Pancreas (tissue), 10 donors: ENCODE data around the gene SPP1. TPM values are rescaled to one million over a fixed set of nuclear protein-coding genes. Genes with fewer than 3 reads are reported as not detected.
A peak's percentile ranks its signal among the peaks of the same experiment; 100 is the strongest.

Experiments used
- ATAC-seq, 4 donors: fragments of 200-7000 bp; cut with Tn5 transposase; one replicate each; pipeline versions ENCODE4 v1.8.0 to v1.9.1; 2020; ENCODE audit warnings: mild to moderate bottlenecking in 4 of 4, moderate library complexity in 4 of 4
- DNase-seq, 6 donors: peaks; one replicate each; pipeline ENCODE4 v3.0.0-alpha.2; 2020
- FAIRE-seq: peaks from 2 replicates; lab custom pipeline; 2012; peaks lifted over from hg19 to GRCh38; lab: Jason Lieb, UNC
- H3K27ac ChIP-seq, 4 donors: fragments of 200-600 bp; sonication (generic); 1 replicate in 3 of 4; 2 replicates in 1 of 4; pipeline versions ENCODE4 v1.5.0 to v1.8.0; 2020
- H3K27me3 ChIP-seq, 4 donors: fragments of 200-600 bp; one replicate each; pipeline ENCODE4 v1.8.0; 2021
- H3K36me3 ChIP-seq, 3 donors: fragments of 200-600 bp; sonication (generic) in 1 of 3; one replicate each; pipeline versions ENCODE4 v1.5.0 to v1.8.0; 2020 to 2021
- H3K4me1 ChIP-seq, 3 donors: fragments of 200-600 bp; one replicate each; pipeline ENCODE4 v1.8.0; 2021
- H3K4me3 ChIP-seq, 4 donors: fragments of 200-600 bp; sonication (generic) in 2 of 4; one replicate each; pipeline versions ENCODE4 v1.5.0 to v1.8.0; 2020 to 2021
- H3K9me3 ChIP-seq, 4 donors: fragments of 200-600 bp; one replicate each; pipeline ENCODE4 v1.8.0; 2021
- CTCF ChIP-seq, 4 donors: fragments of 200-600 bp; sonication (generic) in 3 of 4; IDR thresholded peaks; one replicate each; pipeline versions ENCODE4 v1.5.0 to v1.8.0; 2021; ENCODE audit warnings: antibody characterized with exemption in 4 of 4
- WGBS, 2 donors: extraction: QIAGEN DNeasy Blood & Tissue Kit; methylation state at CpG; one replicate each; pipeline ENCODE4 v1.1.7; 2013; 5-methylcytosine and 5-hydroxymethylcytosine counted together
- intact Hi-C, 3 donors: fragments of 100-400 bp; cut with DNase I; formaldehyde crosslinking; loops; one replicate each; pipeline versions ENCODE4 v1.11.1 to v1.14.2; 2022
- polyA plus RNA-seq, 2 donors: library from polyadenylated mRNA; stranded (reverse); fragments of 200-250 nt; gene quantifications; one replicate each; pipeline ENCODE4 v1.2.3, GENCODE V29; 2013
- total RNA-seq, 6 donors: library from RNA; stranded (reverse); fragmentation: NEBNext Ultra II Directional in 4 of 6; extraction: Animal tissue kit (Norgen Biotek cat#: 25700) in 4 of 6; gene quantifications; one replicate each; pipeline versions ENCODE4 v1.2.1 to v1.2.4, GENCODE V29; 2021 to 2023
- donor health status: healthy with polysubstance abuse.
- donor health status: DM: no; HTN: no; CAD: no; lungs with moderate emphysema.
- donor health status: DM: no; HTN: no; CAD: no.
- donor health status: control.
- donor health status: control.
- donor health status: Bipolar disorder and iron deficiency.
- donor health status: DM: yes; HTN: yes; CAD: no.
- donor health status: DM: no; HTN: no; CAD: no.
- donor health status: DM: no; HTN: no; CAD: no.
- donor health status: DM: yes; HTN: yes; CAD: no.

The SPP1 gene
- total and polyA plus RNA-seq, 8 donors = 55.4 to 1,351 (median 166) TPM

DNA sequence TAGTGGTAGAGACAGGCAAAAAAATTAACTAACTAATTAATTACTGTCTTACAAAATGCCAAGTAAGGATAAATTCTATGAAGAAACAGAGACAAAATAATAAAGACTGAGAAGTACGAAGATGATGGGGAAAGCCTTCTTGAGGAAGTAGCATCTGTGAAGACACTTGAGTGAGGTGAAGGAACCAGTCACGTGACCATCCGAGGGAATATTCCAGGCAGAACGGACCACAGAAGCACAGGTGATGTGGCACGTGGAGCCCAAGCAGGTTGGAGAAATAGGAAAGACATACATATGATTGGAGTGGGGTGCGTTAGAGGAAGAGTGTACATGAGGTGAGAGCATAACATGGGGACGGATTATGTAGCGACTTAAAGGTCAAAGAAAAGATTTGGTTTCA lies 30.5 kb upstream of the SPP1 start:
- intact Hi-C loops = no loop called here
- no peaks in the 10 kb centered on the region for H3K36me3 ChIP-seq
- DNase-seq (no peak), FAIRE-seq (no peak), ATAC-seq (no peak)
- H3K27me3 ChIP-seq = no peaks in the 10 kb centered on the region
- H3K4me3 ChIP-seq = no peak overlapping the region
- no peak for TF ChIP-seq CTCF (IDR thresholded peaks at IDR 0.05)
- WGBS, 2 donors = 84 to 90% methylated on average over 8 of the region's 8 CpGs
- no peak overlapping the region for H3K27ac ChIP-seq
- peaks cover 0 to 7% (median 0%) of the 10 kb centered on the region in 3 donors for H3K4me1 ChIP-seq
- H3K9me3 ChIP-seq = no peaks in the 10 kb centered on the region

DNA sequence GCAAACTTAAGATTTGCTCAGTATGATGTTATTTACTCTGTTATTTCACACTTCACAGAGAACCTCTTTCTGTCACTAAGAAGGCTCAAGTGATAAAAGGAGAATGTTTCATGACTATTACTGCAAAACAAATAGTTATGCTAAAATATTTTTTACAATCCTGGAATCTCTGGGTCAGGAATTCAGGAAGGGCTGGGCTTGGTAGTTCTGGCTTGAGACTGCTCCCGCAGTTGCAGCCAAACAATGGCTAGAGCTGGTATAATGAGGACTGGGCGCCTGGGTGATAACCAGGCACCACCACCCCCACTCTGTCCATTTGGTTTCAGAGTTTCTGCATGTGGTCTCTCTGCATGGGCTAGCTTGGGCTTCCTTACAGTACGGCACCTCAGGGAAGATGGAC lies 28.7 kb upstream of the SPP1 start:
- TF ChIP-seq CTCF (IDR thresholded peaks at IDR 0.05) = no peak
- no peak overlapping the region for H3K27ac ChIP-seq
- no peak overlapping the region for H3K4me3 ChIP-seq
- H3K36me3 ChIP-seq = no peaks in the 10 kb centered on the region
- peaks cover 0 to 20% (median 0%) of the 10 kb centered on the region in 3 donors for H3K4me1 ChIP-seq
- no peaks in the 10 kb centered on the region for H3K9me3 ChIP-seq
- H3K27me3 ChIP-seq = no peaks in the 10 kb centered on the region
- DNase-seq (no peak), ATAC-seq (no peak), FAIRE-seq (no peak)
- intact Hi-C loops = no loop called here
- 86 to 93% methylated on average over 3 of the region's 3 CpGs for whole genome bisulfite sequencing, 2 donors

- intact Hi-C loops = no loop called here
- no peak overlapping the region for H3K4me3 ChIP-seq
- no peaks in the 10 kb centered on the region for H3K9me3 ChIP-seq
- H3K4me1 ChIP-seq = peaks cover 0 to 20% (median 0%) of the 10 kb centered on the region in 3 donors
- no peak overlapping the region for H3K27ac ChIP-seq
- H3K36me3 ChIP-seq = no peaks in the 10 kb centered on the region
- ATAC-seq (no peak), DNase-seq (no peak), FAIRE-seq (no peak)
- H3K27me3 ChIP-seq = no peaks in the 10 kb centered on the region
- WGBS, 2 donors = 68 to 86% methylated on average over 6 of the region's 6 CpGs
- no peak for TF ChIP-seq CTCF (IDR thresholded peaks at IDR 0.05)
These were observed 27.9 kb upstream of the SPP1 start for GRCh38 chr4:87947381-87948160.

GRCh38 chr4:87949961-87950360 lies 25.6 kb upstream of the SPP1 start:
- intact Hi-C loops = no loop called here
- H3K27me3 ChIP-seq = no peaks in the 10 kb centered on the region
- 15 to 41% methylated on average over 1 of the region's 1 CpG for WGBS, 2 donors
- ATAC-seq = peak; percentile 71 to 99 (median 92)
- H3K27ac ChIP-seq = peak overlapping the region in 3 of 4 donors; percentile 13 to 62 (median 43)
- H3K36me3 ChIP-seq = no peaks in the 10 kb centered on the region
- no peak overlapping the region for H3K4me3 ChIP-seq
- TF ChIP-seq CTCF (IDR thresholded peaks at IDR 0.05) = no peak
- no peaks in the 10 kb centered on the region for H3K9me3 ChIP-seq
- peak in 2 of 6 donors; percentile 39 to 54 for DNase-seq
- H3K4me1 ChIP-seq = peaks cover 0 to 20% (median 0%) of the 10 kb centered on the region in 3 donors
- FAIRE-seq = peak; percentile 5

DNA sequence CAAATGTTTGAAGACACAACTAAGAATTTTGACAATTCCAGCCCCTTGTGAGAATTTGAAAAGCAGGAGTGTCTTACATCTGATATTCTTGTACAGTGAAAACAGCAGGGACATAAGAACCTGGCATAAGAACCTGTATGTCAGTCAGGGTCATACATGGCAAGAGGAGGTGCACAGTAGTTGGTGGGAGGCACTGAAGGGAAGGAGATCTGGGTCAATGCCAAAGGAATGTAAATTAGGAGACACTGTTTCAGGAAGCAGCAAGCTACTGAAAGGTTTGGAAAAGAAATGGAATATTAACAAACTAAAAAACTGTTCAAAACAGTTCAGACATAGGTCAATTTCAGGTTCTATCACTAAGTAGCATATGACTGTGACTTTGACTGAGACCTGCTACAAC lies 25.0 kb upstream of the SPP1 start:
- peaks cover 0 to 20% (median 0%) of the 10 kb centered on the region in 3 donors for H3K4me1 ChIP-seq
- intact Hi-C loops = no loop called here
- DNase-seq (no peak), ATAC-seq (peak in 3 of 4 donors; percentile 26 to 48 (median 45)), FAIRE-seq (no peak)
- no peaks in the 10 kb centered on the region for H3K9me3 ChIP-seq
- H3K27ac ChIP-seq = peak overlapping the region in 3 of 4 donors; percentile 13 to 62 (median 43)
- H3K27me3 ChIP-seq = no peaks in the 10 kb centered on the region
- H3K36me3 ChIP-seq = no peaks in the 10 kb centered on the region
- TF ChIP-seq CTCF (IDR thresholded peaks at IDR 0.05) = no peak
- no peak overlapping the region for H3K4me3 ChIP-seq
